Small intestine (tissue), 16 donors: Measurements from ENCODE around the gene HADH. TPM values are rescaled to one million over a fixed set of nuclear protein-coding genes. Genes with fewer than 3 reads are reported as not detected.
"Not testable (repeated sequence)": the region's sequence is repeated elsewhere in the genome, so short reads cannot be mapped to it uniquely, and the experiment has no call there.

Source experiments
- DNase-seq, 2 donors: peaks; one replicate each; pipeline versions ENCODE4 v3.0.0 to v3.0.0-alpha.2; 2013
- FAIRE-seq: peaks from 2 replicates; lab custom pipeline; 2012; peaks lifted over from hg19 to GRCh38; lab: Jason Lieb, UNC
- H3K27ac ChIP-seq, 3 donors: one replicate each; pipeline ENCODE4 v1.5.1; 2013; ENCODE audit warnings: low read length in 2 of 3, mild to moderate bottlenecking in 2 of 3, control low read depth in 1 of 3, inconsistent platforms in 1 of 3, low read depth in 1 of 3, moderate library complexity in 1 of 3
- H3K27me3 ChIP-seq, 3 donors: one replicate each; pipeline ENCODE4 v1.6.1; 2013; ENCODE audit warnings: low read length in 3 of 3, inconsistent platforms in 1 of 3; ENCODE audit not compliant: control insufficient read depth in 3 of 3, insufficient read depth in 3 of 3
- H3K36me3 ChIP-seq, 3 donors: one replicate each; pipeline ENCODE4 v1.6.1; 2013; ENCODE audit warnings: low read length in 3 of 3, inconsistent platforms in 1 of 3, low read depth in 1 of 3, mild to moderate bottlenecking in 1 of 3, moderate library complexity in 1 of 3; ENCODE audit not compliant: control insufficient read depth in 3 of 3, insufficient read depth in 2 of 3
- H3K4me1 ChIP-seq, 3 donors: one replicate each; pipeline ENCODE4 v1.6.1; 2013; ENCODE audit warnings: low read length in 2 of 3, inconsistent platforms in 1 of 3, low read depth in 1 of 3, mild to moderate bottlenecking in 1 of 3, moderate library complexity in 1 of 3; ENCODE audit not compliant: control insufficient read depth in 3 of 3, insufficient read depth in 2 of 3
- H3K4me3 ChIP-seq, 3 donors: one replicate each; pipeline ENCODE4 v1.5.1; 2013; ENCODE audit warnings: low read length in 3 of 3, control low read depth in 1 of 3, inconsistent platforms in 1 of 3, low read depth in 1 of 3, mild to moderate bottlenecking in 1 of 3, moderate library complexity in 1 of 3
- H3K9me3 ChIP-seq, 2 donors: one replicate each; pipeline ENCODE4 v1.6.1; 2013; ENCODE audit warnings: low read depth in 1 of 2, low read length in 1 of 2; ENCODE audit not compliant: control insufficient read depth in 2 of 2, insufficient read depth in 1 of 2
- WGBS, 3 donors: extraction: QIAGEN DNeasy Blood & Tissue Kit; methylation state at CpG; one replicate each; pipeline ENCODE4 v1.1.7; 2013; 5-methylcytosine and 5-hydroxymethylcytosine counted together
- long read RNA-seq, 10 donors: transcript quantifications; one replicate each; lab custom pipeline, GENCODE V29; 2026
- polyA plus RNA-seq, 4 donors: library from polyadenylated mRNA; stranded (reverse) in 3 of 4; unstranded in 1 of 4; fragments of 200-250 nt in 3 of 4; fragments of 120-200 nt in 1 of 4; gene quantifications; one replicate each; pipeline versions ENCODE4 v1.2.1 to v1.2.3, GENCODE V29; 2013
- donor health status: healthy with polysubstance abuse.
- donor health status: control.
- donor health status: control.
- donor health status: Bipolar disorder and iron deficiency.
- donor health status: healthy.

HADH gene
- polyA plus RNA-seq: 100 to 1,000 TPM in 3 of 4 donors, 10 to 100 TPM in 1; 81.9 to 389 (median 139) TPM
- long read RNA-seq, donor 1, full-length matches to known transcripts: 221 of 283 reads
- long read RNA-seq, donor 1, partial matches to known transcripts: 40 of 283 reads
- long read RNA-seq, donor 1, other reads (novel, unspliced or antisense): 22 of 283 reads
- long read RNA-seq, donor 2, full-length matches to known transcripts: 32 of 32 reads
- long read RNA-seq, donor 2, partial matches to known transcripts: 0 of 32 reads
- long read RNA-seq, donor 2, other reads (novel, unspliced or antisense): 0 of 32 reads
- long read RNA-seq, donor 3, full-length matches to known transcripts: 36 of 62 reads
- long read RNA-seq, donor 3, partial matches to known transcripts: 21 of 62 reads
- long read RNA-seq, donor 3, other reads (novel, unspliced or antisense): 5 of 62 reads
- long read RNA-seq, donor 4: 0 reads
- long read RNA-seq, donor 5, full-length matches to known transcripts: 15 of 62 reads
- long read RNA-seq, donor 5, partial matches to known transcripts: 47 of 62 reads
- long read RNA-seq, donor 5, other reads (novel, unspliced or antisense): 0 of 62 reads
- long read RNA-seq, donor 6, full-length matches to known transcripts: 103 of 177 reads
- long read RNA-seq, donor 6, partial matches to known transcripts: 61 of 177 reads
- long read RNA-seq, donor 6, other reads (novel, unspliced or antisense): 13 of 177 reads
- long read RNA-seq, donor 7, full-length matches to known transcripts: 66 of 86 reads
- long read RNA-seq, donor 7, partial matches to known transcripts: 15 of 86 reads
- long read RNA-seq, donor 7, other reads (novel, unspliced or antisense): 5 of 86 reads
- long read RNA-seq, donor 8, partial matches to known transcripts: 0 of 1 reads
- long read RNA-seq, donor 8, other reads (novel, unspliced or antisense): 0 of 1 reads
- long read RNA-seq, donor 9, full-length matches to known transcripts: 19 of 24 reads
- long read RNA-seq, donor 9, partial matches to known transcripts: 5 of 24 reads
- long read RNA-seq, donor 9, other reads (novel, unspliced or antisense): 0 of 24 reads
- long read RNA-seq, donor 10, full-length matches to known transcripts: 58 of 71 reads
- long read RNA-seq, donor 10, partial matches to known transcripts: 6 of 71 reads
- long read RNA-seq, donor 10, other reads (novel, unspliced or antisense): 7 of 71 reads

DNA sequence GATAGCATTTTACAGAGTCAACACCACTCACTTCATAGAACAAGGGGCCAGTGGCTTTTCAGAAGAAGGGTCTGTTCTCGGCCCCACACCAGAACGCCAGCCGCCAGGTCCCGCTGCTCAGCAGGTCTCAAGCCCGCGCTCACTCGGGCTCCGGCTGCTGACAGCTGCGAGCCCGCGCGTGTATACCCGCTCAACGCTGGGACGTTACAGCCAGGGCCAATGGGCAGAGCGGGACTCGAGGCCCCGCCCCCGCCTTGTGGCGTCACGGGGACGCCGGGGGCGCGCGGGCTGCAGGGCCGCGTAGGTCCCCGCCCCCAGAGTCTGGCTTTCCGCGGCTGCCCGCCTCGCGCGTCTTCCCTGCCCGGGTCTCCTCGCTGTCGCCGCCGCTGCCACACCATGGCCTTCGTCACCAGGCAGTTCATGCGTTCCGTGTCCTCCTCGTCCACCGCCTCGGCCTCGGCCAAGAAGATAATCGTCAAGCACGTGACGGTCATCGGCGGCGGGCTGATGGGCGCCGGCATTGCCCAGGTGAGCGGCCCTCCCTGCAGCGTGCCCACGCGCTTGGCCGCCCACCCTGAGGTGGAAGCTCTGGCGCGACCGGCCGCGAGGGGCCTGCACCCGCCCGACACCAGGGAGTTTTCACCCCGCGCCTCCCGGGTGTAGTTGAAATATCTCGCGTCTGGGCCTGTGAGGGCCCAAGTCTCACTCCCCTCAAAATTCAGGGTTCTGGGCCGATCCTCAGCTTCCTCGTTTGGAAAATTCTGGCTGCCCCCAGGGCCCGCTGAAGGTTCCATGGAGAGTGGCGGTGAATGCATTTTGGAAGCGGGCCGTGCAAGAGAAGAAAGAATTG, at the start of gene HADH:
HADH (plus strand) TSS at position 353 of the 850 bp plus-strand sequence; CDS start at position 397, 44 bp downstream.
- FAIRE-seq (no peak), DNase-seq (peak; percentile 95 to 97)
- 0 to 1% (median 0%) methylated on average over 70 to 78 of the region's 78 CpGs for WGBS, 3 donors

DNA sequence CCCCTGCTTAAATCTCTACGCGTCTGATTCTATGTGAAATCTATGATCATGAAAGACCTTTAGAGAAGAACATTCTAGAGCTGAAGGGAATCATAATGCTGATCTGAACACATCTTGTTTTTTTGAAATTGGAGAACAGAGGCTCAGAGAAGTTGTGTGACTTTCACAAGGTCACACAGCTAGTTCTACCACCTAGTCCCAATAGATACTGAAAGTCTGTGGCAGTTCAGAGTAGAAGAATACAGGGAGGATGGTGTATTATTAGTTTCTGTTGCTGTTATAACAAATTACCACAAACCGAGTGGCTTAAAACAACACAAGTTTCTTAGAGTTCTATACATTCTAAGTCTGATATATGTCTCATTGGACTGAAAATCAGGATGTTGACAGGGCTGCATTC, 43.9 kb upstream of the HADH start:
- H3K27me3 ChIP-seq: no peaks in the 10 kb centered on the region
- no peak overlapping the region for H3K27ac ChIP-seq
- FAIRE-seq (no peak), DNase-seq (no peak)
- H3K36me3 ChIP-seq: peaks cover 0 to 5% (median 0%) of the 10 kb centered on the region in 3 donors
- 94 to 98% (median 97%) methylated on average over 3 of the region's 3 CpGs for WGBS, 3 donors
- no peaks in the 10 kb centered on the region for H3K9me3 ChIP-seq
- H3K4me1 ChIP-seq: no peaks in the 10 kb centered on the region
- H3K4me3 ChIP-seq: no peak overlapping the region

More for the DNA sequence above, at the start of gene HADH:
- Histone ChIP-seq H3K36me3 (no peaks in the 10 kb centered on the region), H3K27me3 (no peaks in the 10 kb centered on the region), H3K4me3 (peak within 1 kb of the TSS; percentile 83 to 92 (median 84)), H3K27ac (peak within 1 kb of the TSS; percentile 77 to 93 (median 86)), H3K9me3 (no peaks in the 10 kb centered on the region), H3K4me1 (peaks cover 10 to 27% (median 11%) of the 10 kb centered on the region in 3 donors)

DNA sequence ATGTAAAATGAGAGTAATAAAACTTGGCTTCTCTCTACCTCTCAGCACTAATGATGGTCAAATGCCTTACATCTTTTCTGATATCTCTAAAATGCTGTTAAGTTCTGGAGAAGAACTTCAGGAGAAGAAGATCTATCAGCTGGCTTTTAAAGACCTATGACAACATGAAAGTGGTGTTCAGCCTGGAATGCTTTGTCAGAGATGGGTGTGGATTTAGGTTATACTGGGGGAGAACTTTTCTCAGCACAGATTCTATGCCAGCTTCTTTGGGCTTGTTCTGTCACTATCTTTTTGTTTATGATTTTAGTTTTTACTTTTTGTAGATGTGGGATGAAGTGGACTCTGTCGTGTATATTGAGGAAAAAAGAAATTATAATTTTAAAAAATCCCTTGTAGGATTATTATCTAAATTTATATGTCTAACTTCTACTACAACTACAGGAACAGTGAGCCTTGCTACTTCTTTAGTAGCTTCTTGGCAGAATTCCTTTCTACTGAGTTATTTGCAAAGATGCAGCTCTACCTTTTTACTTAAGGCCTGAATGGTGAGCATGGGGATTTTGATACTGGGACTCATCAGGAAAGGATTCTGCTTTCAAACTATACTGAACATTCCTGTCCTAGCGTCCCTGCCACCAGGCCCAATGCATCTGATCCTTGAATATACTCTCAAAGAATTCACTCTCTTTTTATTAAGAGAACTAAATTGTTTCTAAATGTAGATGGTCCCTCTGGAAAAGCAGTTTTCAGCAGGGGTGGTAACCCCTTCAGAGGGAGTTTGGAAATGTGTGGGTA, 38.7 kb upstream of the HADH start:
- H3K27me3 ChIP-seq: no peaks in the 10 kb centered on the region
- FAIRE-seq: no peak
- H3K27ac ChIP-seq: no peak overlapping the region
- no peaks in the 10 kb centered on the region for H3K4me1 ChIP-seq
- no peaks in the 10 kb centered on the region for H3K9me3 ChIP-seq
- H3K4me3 ChIP-seq: no peak overlapping the region
- peaks cover 0 to 5% (median 0%) of the 10 kb centered on the region in 3 donors for H3K36me3 ChIP-seq
- 91 to 96% (median 91%) methylated on average over 2 of the region's 2 CpGs for WGBS, 3 donors
- DNase-seq: no peak

DNA sequence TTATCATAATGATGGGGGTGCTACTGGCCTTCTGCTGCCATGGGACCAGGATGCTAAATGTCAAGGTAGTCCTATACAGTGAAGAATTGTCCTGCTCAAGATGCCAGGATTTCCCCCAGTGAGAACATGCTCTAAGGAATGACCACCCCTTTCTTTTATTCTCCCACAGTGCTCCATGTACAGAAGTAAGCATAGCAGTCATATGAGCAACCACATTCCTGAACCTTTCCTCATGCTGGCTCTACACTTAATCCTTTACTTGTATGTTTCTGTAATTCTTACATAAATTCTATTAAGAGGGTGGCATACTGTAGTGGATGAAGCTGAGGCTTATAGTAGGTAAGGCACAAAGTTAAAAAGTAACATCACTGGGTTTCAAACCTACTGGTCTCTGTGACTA, 38.1 kb upstream of the HADH start:
- Histone ChIP-seq H3K4me1 (no peaks in the 10 kb centered on the region), H3K27me3 (no peaks in the 10 kb centered on the region), H3K27ac (no peak overlapping the region), H3K36me3 (peaks cover 0 to 5% (median 0%) of the 10 kb centered on the region in 3 donors), H3K4me3 (no peak overlapping the region), H3K9me3 (peaks cover 0 to under 1% of the 10 kb centered on the region in 2 donors)
- no peak for DNase-seq
- FAIRE-seq: no peak

DNA sequence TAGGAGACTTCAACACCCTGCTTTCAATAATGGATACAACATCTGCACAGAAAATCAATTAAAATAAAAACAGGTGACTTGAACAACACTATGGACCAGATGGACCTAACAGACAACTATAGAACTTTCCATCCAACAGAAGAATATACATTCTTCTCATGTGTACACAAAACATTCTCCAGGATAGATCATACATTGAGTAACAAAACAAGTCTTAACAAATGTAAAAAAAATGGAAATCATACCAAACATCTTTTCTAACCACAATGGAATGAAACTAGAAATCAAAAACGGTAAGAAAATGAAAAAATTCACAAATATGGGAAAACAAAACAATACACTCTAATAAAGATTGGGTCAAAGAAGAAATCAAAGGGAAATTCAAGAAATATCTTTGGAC, 33.7 kb upstream of the HADH start:
- no peaks in the 10 kb centered on the region for H3K27me3 ChIP-seq
- no peak for DNase-seq
- no peaks in the 10 kb centered on the region for H3K36me3 ChIP-seq
- no peak overlapping the region for H3K4me3 ChIP-seq
- H3K27ac ChIP-seq: no peak overlapping the region
- WGBS, 3 donors: 80 to 95% (median 91%) methylated on average over 1 of the region's 1 CpG
- no peak for FAIRE-seq
- peaks cover 0 to 9% of the 10 kb centered on the region in 2 donors for H3K9me3 ChIP-seq
- H3K4me1 ChIP-seq: no peaks in the 10 kb centered on the region

DNA sequence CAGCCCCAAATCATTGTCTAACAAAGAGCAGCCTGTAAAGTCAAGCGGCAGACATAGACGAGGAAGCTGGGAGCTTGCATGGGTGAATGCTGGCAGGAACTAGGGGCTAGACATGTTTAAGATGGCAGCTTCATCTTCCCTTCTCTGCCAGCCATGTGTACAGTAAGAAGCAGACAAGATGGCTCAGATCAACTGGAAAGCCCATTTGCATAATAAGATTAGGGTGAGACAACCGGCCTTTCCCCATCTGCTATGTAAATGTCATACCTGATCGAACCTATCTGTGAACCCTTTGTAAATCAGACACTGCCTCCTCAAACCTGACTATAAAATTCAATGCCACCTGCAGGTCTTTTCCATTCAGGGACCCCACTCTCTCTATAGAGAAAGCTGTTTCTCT, 22.8 kb upstream of the HADH start:
- H3K36me3 ChIP-seq: no peaks in the 10 kb centered on the region
- DNase-seq (no peak), FAIRE-seq (no peak)
- H3K27me3 ChIP-seq: no peaks in the 10 kb centered on the region
- no peak overlapping the region for H3K27ac ChIP-seq
- peaks cover 0 to 2% (median 0%) of the 10 kb centered on the region in 3 donors for H3K4me1 ChIP-seq
- H3K4me3 ChIP-seq: no peak overlapping the region
- 71 to 82% (median 80%) methylated on average over 4 of the region's 4 CpGs for WGBS, 3 donors
- H3K9me3 ChIP-seq: no peaks in the 10 kb centered on the region

DNA sequence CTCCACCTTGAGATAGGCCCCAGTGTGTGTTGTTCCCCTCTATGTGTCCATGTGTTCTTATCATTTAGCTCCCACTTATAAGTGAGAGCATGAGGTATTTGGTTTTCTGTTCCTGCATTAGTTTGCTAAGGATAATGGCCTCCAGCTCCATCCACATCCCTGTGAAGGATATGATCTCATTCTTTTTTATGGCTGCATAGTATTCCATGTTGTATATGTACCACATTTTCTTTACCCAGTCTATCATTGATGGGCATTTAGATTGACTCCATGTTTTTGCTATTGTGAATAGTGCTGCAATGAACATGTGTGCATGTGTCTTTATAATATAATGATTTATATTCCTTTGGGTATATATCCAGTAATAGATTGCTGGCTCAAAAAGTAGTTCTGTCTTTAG, 22.2 kb upstream of the HADH start:
- not testable (repeated sequence) for H3K27me3 ChIP-seq, H3K4me3 ChIP-seq, H3K27ac ChIP-seq, DNase-seq, H3K9me3 ChIP-seq, H3K36me3 ChIP-seq, FAIRE-seq, H3K4me1 ChIP-seq
